Measurements from ENCODE around the gene ZBTB46. TPM values are rescaled to one million over a fixed set of nuclear protein-coding genes. Genes with fewer than 3 reads are reported as not detected.
"Not testable (repeated sequence)": the region's sequence is repeated elsewhere in the genome, so short reads cannot be mapped to it uniquely, and the experiment has no call there.

The ZBTB46 gene
- polyA plus RNA-seq, 5 donors: 8.0 to 15.7 (median 10.3) TPM

DNA sequence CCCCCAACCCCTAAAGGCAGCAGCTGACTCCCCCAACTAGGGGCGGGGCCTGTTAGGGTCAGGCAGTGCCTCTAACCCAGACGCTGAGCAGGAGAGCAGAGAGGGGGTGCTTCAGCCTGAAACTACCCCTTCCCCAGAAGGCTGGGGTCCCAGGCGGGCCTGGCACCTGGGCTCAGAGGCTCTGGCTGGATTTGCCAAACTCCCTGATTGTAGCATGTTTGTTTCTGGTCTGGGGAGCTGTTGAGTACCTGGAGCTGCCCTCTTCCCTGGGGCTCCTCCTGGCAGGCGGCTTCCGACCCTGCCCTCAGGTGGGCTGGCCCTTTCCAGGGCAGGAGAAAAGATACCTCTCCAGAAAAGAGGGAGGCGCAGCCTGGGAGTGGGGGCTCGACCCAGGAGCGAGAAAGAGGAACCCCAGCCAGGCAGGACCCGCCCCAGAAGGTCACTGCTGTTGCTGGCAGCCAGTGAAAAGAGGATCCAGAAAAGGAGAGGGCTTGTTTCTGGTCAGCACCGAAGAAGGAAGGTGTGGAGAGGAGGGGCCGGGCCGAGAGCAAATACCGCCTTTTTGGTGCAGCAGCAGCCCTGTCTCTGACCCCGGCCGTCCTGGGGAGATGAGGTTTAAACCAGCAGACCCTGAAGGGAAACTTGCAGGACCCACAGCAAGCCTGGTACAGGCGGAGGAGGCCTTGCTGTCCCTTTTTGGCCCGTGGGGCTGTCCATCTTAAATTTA is 29.4 kb upstream of the ZBTB46 start:
- no peak for DNase-seq

- no peak for DNase-seq
Measured at GRCh38 chr20:63859166-63859699, 28.2 kb upstream of the ZBTB46 start.

DNA sequence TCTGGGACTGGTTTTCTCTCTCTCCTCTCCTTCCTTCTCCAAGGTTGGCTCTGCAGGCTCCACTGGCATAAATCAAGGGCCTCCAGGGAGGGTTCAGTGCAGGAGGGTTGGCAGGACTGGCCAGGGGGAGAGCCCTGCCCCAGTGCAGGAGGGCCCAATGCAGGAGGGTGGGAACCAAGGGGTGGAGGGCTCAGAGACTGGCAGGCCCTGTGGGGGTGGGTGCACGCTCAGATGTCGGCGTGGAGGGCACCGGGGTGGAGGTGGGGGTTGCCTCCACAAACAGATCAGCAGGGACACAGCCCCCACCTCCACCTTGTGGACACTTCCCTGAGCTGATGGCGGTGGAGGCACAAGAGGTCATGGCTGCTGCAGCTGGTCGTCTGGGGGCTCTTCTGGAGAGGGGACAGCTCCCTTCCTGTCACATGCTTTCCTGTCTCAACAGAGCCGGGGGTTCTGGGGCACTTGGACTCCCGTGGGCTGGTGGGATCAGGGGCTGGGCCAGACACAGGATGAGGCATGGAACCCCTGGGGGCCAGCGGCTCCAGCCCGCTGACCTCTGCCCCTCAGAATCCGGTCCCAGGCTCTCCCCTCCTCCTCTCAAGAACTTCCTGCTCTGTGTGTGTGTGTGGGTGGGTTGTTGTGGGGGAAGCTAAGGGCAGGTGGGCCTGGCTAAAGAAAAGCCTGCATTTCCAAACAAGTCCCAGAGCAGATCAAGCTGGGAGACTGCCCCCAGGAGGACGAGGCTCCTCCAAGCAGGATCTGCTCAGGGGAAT is 27.5 kb upstream of the ZBTB46 start:
- peak in 1 of 2 donors; percentile 64 for DNase-seq

- DNase-seq: peak in 1 of 2 donors; percentile 75
Measured at GRCh38 chr20:63857764-63858392, 26.8 kb upstream of the ZBTB46 start.

DNA sequence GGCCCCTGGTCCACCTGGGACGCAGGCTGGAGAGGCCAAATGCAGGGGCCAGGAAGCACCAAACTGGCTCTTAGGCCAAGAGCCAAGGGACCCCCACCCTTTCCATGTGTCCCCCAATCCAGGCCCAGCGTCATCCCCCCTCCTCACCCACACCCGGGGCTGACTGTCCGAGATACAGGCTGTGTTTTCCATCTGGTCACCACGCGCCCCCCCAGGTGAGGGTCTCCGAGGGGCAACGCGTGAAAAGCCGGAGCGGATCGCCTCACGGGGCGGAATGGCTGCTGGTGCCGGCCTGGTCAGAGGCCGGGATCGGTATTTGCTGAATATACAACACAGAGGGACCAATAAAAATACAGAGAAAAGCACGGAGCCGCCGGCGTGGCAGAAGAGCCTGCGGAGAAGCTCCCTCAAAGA is 25.0 kb upstream of the ZBTB46 start:
- no peak for DNase-seq

- DNase-seq: no peak
Measured at GRCh38 chr20:63855363-63856097, 24.5 kb upstream of the ZBTB46 start.

- peak in 1 of 2 donors; percentile 33 for DNase-seq
Measured at GRCh38 chr20:63854766-63855362, 23.8 kb upstream of the ZBTB46 start.

GRCh38 chr20:63854069-63854765 is 23.2 kb upstream of the ZBTB46 start:
- DNase-seq: peak in 1 of 2 donors; percentile 45

- DNase-seq: not testable (repeated sequence)
Measured at GRCh38 chr20:63853733-63854068, 22.6 kb upstream of the ZBTB46 start.

GRCh38 chr20:63851548-63851943 is 20.5 kb upstream of the ZBTB46 start:
- not testable (repeated sequence) for DNase-seq

DNA sequence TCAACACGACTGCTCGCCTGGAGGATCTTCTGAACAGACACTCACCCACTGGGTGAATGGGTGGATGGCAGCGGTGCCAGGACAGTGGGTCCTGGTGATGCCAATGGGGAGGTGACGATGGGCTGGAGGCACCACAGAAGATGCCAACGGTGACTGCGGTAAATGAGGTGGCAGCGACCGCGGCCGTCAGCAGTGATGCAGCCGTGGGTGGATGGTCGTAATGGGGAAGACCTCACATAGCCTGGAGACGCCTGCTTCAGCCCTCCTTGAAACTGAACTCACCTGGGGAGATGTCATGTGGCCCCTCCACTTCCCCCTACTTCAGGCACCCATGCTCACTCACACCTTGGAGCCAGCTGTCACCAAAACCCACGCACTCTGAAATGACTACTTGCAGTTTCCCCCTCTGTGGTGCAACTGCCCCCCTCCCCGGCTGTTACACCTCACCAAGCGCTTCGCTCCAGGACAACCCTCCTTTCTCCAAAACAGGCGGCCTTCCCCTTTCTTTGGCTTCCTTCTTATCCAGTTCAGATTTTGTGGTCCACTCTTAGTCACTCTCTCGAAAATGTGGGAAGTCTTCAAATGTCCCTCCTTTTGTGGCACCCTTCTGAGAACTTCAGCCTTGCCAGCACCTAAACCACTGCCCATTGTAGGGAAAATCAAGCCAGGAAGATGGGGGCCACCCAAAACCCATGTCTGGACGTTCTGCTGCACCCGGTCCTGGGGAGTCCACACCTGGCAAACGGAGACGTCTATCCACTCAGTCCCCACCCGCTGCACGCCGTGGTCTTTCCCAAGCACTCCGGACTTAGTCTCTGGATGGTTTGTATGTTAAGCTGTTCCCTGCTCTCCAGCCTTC is 19.9 kb upstream of the ZBTB46 start:
- no peak for DNase-seq

DNA sequence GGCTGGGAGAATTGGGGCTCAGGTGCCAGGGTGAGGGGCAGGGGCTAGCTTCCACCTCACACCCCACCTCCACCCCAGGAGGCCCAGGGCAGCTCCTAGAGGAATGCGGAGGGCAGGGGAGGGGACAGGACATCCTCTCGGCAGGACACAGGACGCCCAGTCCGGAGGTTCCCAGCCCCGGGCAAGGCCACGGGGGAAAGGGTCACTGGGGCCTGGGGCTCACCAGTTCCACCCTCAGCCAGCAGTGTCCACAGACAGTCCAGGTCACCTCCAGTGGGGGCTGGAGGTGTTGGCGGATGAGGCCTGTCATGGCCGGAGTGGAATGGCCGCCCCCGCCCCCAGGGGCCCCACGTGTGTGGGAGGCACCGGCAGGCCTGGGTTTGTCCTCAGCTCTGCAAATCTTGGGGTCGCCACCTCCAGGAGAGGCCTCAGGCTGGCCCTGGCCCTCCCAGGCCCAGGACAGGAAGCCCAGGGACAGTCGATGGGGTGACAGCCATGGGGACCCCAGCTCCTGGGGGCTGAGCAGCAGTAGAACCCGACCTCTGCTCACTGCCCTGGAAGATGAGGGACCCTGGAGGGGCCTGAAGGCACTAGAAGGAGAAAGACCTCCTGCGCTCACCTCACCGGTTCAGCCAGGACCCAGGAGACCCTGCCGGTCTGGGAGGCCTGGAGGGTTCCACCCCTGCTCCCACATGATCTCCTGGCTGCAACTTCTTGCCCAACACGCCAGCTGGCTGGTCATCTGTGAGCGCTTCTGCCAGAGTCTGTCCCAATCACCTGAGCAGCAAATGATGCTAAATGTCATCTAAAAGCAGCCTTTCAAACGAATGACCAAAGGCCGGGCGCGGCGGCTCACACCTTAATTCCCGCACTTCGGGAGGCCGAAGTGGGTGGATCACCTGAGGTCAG is 17.2 kb upstream of the ZBTB46 start:
- DNase-seq: no peak

- DNase-seq: no peak
Measured at GRCh38 chr20:63847237-63848002, 16.4 kb upstream of the ZBTB46 start.

GRCh38 chr20:63846888-63847236 is 15.8 kb upstream of the ZBTB46 start:
- peak in 1 of 2 donors; percentile 19 for DNase-seq

DNA sequence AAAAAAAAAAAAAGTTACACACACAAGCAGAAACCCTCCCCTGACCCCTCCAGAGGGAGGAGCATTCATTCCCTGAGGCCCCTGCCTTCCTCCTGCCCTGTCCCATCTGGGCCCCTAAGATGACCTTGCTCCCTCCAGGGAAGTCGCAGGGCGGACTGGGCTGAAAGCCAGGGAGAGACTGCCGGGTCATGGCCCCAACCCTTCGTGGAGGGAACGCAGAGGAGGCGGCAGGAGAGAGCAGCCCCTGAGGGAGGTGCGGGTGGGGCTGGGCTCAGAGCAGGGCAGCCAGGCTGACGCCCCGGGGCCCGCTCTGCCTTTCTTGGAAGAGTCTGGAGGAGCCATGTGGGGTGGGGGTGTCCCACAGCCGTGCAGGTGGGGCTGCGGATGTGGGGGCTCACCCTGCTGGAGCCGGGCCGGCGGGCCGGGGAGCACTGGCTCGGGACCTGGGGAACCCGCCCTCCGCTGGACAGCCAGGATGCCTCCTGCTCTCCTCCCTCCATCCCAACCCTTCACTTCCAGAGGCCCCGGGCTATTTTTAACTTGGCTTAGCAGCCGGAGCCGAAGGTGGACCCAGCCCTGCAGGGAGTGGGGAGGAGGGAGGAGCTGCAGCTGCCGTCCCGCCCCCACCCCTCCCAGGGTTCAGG is 15.2 kb upstream of the ZBTB46 start:
- peak in 1 of 2 donors; percentile 61 for DNase-seq

GRCh38 chr20:63844511-63844991 is 13.5 kb upstream of the ZBTB46 start:
- DNase-seq: no peak

DNA sequence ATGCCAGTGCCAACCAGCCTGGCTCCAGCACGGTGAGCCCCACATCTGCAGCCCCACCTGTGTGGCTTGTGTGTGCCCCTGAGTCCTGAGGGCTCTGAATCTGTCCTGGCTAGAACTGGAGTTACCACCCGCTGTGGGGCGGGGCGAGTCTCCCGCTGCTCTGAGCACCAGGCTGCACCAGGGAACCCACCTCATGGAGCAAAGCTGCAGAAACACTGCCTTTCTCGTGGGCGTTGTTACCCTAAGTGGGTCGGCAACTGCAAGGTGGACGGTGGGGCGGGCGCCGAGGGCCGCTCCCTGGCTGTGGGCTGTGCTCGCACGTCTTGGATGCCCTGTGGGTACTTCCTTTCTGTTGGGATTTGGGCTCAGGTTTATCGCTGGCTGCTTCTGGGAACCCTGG is 12.7 kb upstream of the ZBTB46 start:
- no peak for DNase-seq
